Measurements from ENCODE around the gene COA8.

COA8 gene

GRCh38 chr14:103627073-103628025 is 64.6 kb downstream of the COA8 start:
- DNase-seq, result no peak

- DNase-seq, result no peak
These were observed 65.5 kb downstream of the COA8 start for GRCh38 chr14:103628221-103628683.

GRCh38 chr14:103628684-103629502 is 66.1 kb downstream of the COA8 start, which contains the start of gene KLC1:
Gene KLC1 (plus strand): TSS chr14:103629211. CDS start chr14:103654565, 25,354 bp downstream.
- peak; percentile 74 for DNase-seq

- peak; percentile 20 for DNase-seq
These were observed 66.9 kb downstream of the COA8 start for GRCh38 chr14:103629503-103630121.

- DNase-seq, result no peak
These were observed 67.8 kb downstream of the COA8 start for GRCh38 chr14:103630364-103631108.

- DNase-seq, result no peak
These were observed 70.6 kb downstream of the COA8 start for GRCh38 chr14:103633391-103633790.

- DNase-seq, result no peak
These were observed 71.4 kb downstream of the COA8 start for GRCh38 chr14:103634156-103634555.

- DNase-seq, result no peak
These were observed 75.8 kb downstream of the COA8 start for GRCh38 chr14:103638594-103638993.

All from NCI-H345 (cell line).